A549 (cell line): ENCODE data around the gene PERCC1. TPM values are rescaled to one million over a fixed set of nuclear protein-coding genes. Genes with fewer than 3 reads are reported as not detected.

ENCODE experiments used
- ATAC-seq, 2 experiments: fragments of 200-7000 bp in 1 of 2; fragments of >200 bp in 1 of 2; cut with Nextera tagmentation in 1 of 2; cut with Tn5 transposase in 1 of 2; 3 replicates each; pipeline versions ENCODE4 v1.8.0 to v1.9.1; 2018 to 2020; ENCODE audit warnings: mild to moderate bottlenecking in 1 of 2, moderate library complexity in 1 of 2
- CTCF ChIA-PET: fragments of 300-600 bp; sonication (Branson Sonifier 250); formaldehyde crosslinking; extraction: SDS; loops from one replicate; lab custom pipeline; 2021; ENCODE audit warnings: antibody characterized with exemption, inconsistent platforms; lab: Yijun Ruan, JAX
- POLR2A ChIA-PET: fragments of 350-600 bp; formaldehyde crosslinking; extraction: SDS; loops from one replicate; lab custom pipeline; 2021; ENCODE audit warnings: antibody characterized with exemption, inconsistent platforms; lab: Yijun Ruan, JAX
- DNase-seq, 2 experiments: peaks; one replicate each; pipeline versions ENCODE4 v3.0.0 to v3.0.0-alpha.2; 2011 to 2016; ENCODE audit warnings: low read depth in 1 of 2, low spot score in 1 of 2
- FAIRE-seq: peaks from 2 replicates; lab custom pipeline; 2011; peaks lifted over from hg19 to GRCh38; lab: Jason Lieb, UNC
- H3K27ac ChIP-seq, 2 experiments: fragments of >200 bp; sonication (Bioruptor Twin); formaldehyde crosslinking; 3 replicates each; pipeline ENCODE4 v1.5.1; 2016 to 2017
- H3K4me1 ChIP-seq: fragments of >200 bp; sonication (Bioruptor Twin); formaldehyde crosslinking; 3 replicates; pipeline ENCODE4 v1.6.1; 2016
- H3K4me2 ChIP-seq: fragments of >200 bp; sonication (Bioruptor Twin); formaldehyde crosslinking; 3 replicates; pipeline ENCODE4 v1.6.1; 2016
- H3K4me3 ChIP-seq: fragments of >200 bp; sonication (Bioruptor Twin); formaldehyde crosslinking; 3 replicates; pipeline ENCODE4 v1.5.1; 2016
- H3K9me3 ChIP-seq: fragments of >200 bp; sonication (Bioruptor Twin); formaldehyde crosslinking; 3 replicates; pipeline ENCODE4 v1.6.1; 2016
- E2F6 ChIP-seq: IDR thresholded peaks from 2 replicates; pipeline ENCODE4 v1.6.1; 2012; ENCODE audit warnings: low read depth, borderline replicate concordance
- EHMT2 ChIP-seq: fragments of 200-600 bp; sonication (generic); IDR thresholded peaks from 2 replicates; pipeline ENCODE4 v1.6.1; 2016; ENCODE audit warnings: antibody characterized with exemption, low read depth, mild to moderate bottlenecking, moderate library complexity
- EP300 ChIP-seq, 2 experiments: fragments of >200 bp; sonication (Bioruptor Twin); formaldehyde crosslinking; IDR thresholded peaks; 2 replicates in 1 of 2; 3 replicates in 1 of 2; pipeline ENCODE4 v1.6.1; 2016 to 2017
- GATA3 ChIP-seq: IDR thresholded peaks from 2 replicates; pipeline ENCODE4 v1.6.1; 2012; ENCODE audit warnings: borderline replicate concordance
- HOXA7 ChIP-seq: fragments of 250-450 bp; sonication (Bioruptor Pico); IDR thresholded peaks from 2 replicates; pipeline ENCODE4 v1.5.0; 2020; ENCODE audit warnings: mild to moderate bottlenecking, moderate library complexity
- JUN ChIP-seq, 2 experiments: fragments of >200 bp; sonication (Bioruptor Twin); formaldehyde crosslinking; IDR thresholded peaks; 2 replicates in 1 of 2; 3 replicates in 1 of 2; pipeline ENCODE4 v1.6.1; 2016 to 2017
- NPAS2 ChIP-seq: fragments of 250-450 bp; sonication (Bioruptor Pico); IDR thresholded peaks from 2 replicates; pipeline ENCODE4 v1.8.0; 2022; ENCODE audit warnings: mild to moderate bottlenecking, moderate library complexity, borderline replicate concordance
- POLR2AphosphoS2 ChIP-seq: conservative IDR thresholded peaks from 2 replicates; pipeline ENCODE4 v1.6.1; 2012; ENCODE audit warnings: low read length, improper control_type of control experiment, inconsistent platforms
- RNF2 ChIP-seq: fragments of 200-600 bp; sonication (generic); IDR thresholded peaks from 2 replicates; pipeline ENCODE4 v1.6.1; 2016; ENCODE audit warnings: low read depth, mild to moderate bottlenecking, antibody characterized with exemption, moderate library complexity, borderline replicate concordance
- WGBS: methylation state at CpG from one replicate; pipeline ENCODE4 v1.1.6; 2017; ENCODE audit errors: missing lambda C conversion rate; 5-methylcytosine and 5-hydroxymethylcytosine counted together
- polyA plus RNA-seq, 4 experiments: library from polyadenylated mRNA; depleted of rRNA in 3 of 4; stranded (reverse); fragments of >200 nt; fragmentation: RNase III in 1 of 4; extraction: RNeasy Plus Mini Kit Qiagen cat#74134 plus additional on column Dnase treatment in 1 of 4; gene quantifications; 2 replicates in 3 of 4; 3 replicates in 1 of 4; pipeline ENCODE4 v1.2.3, GENCODE V29; 2011 to 2017
- TF ChIP-seq, protein P1 (sequence below): fragments of 250-450 bp; sonication (Bioruptor Pico); IDR thresholded peaks from 2 replicates; pipeline ENCODE4 v1.5.0; 2020; ENCODE audit warnings: low read depth, mild to moderate bottlenecking, moderate library complexity
- TF ChIP-seq, protein P2 (sequence below): fragments of 450-650 bp; IDR thresholded peaks from 2 replicates; pipeline ENCODE4 v1.6.1; 2014; ENCODE audit warnings: antibody characterized with exemption
- TF ChIP-seq, protein P3 (sequence below): fragments of 200-600 bp; sonication (generic); IDR thresholded peaks from 2 replicates; pipeline ENCODE4 v1.6.1; 2016; ENCODE audit warnings: antibody characterized with exemption, mild to moderate bottlenecking, moderate library complexity
- TF ChIP-seq, protein P4 (sequence below): fragments of 250-450 bp; sonication (Bioruptor Pico); IDR thresholded peaks from 2 replicates; pipeline ENCODE4 v1.5.0; 2021; ENCODE audit warnings: mild to moderate bottlenecking, moderate library complexity, borderline replicate concordance

PERCC1 gene
- polyA plus RNA-seq, 2 of the 4 experiments (the other 2 are of a cell fraction), result not detected

GRCh38 chr16:1444730-1445517 lies 14.0 kb downstream of the PERCC1 start (continued):
- TF ChIP-seq JUN (IDR thresholded peaks at IDR 0.05), result no peak
- TF ChIP-seq POLR2AphosphoS2, result no peak

GRCh38 chr16:1445518-1446203 lies 14.8 kb downstream of the PERCC1 start:
- Histone ChIP-seq H3K4me3 (no peak overlapping the region), H3K4me1 (no peaks in the 10 kb centered on the region), H3K27ac (no peak overlapping the region), H3K9me3 (no peaks in the 10 kb centered on the region), H3K4me2 (no peak overlapping the region)
- 87% methylated on average over 13 of the region's 25 CpGs for WGBS
- TF ChIP-seq E2F6 (no peak), EHMT2 (no peak)
- ATAC-seq (no peak), DNase-seq (no peak), FAIRE-seq (no peak)
- CTCF ChIA-PET, result interaction anchor here (1.1 to 1.2 kb wide), 2 partner anchors 11 to 16 kb away, joined by 3 to 4 read pairs; no protein-coding TSS in a partner anchor
- POLR2A ChIA-PET, result no interaction called here

DNA sequence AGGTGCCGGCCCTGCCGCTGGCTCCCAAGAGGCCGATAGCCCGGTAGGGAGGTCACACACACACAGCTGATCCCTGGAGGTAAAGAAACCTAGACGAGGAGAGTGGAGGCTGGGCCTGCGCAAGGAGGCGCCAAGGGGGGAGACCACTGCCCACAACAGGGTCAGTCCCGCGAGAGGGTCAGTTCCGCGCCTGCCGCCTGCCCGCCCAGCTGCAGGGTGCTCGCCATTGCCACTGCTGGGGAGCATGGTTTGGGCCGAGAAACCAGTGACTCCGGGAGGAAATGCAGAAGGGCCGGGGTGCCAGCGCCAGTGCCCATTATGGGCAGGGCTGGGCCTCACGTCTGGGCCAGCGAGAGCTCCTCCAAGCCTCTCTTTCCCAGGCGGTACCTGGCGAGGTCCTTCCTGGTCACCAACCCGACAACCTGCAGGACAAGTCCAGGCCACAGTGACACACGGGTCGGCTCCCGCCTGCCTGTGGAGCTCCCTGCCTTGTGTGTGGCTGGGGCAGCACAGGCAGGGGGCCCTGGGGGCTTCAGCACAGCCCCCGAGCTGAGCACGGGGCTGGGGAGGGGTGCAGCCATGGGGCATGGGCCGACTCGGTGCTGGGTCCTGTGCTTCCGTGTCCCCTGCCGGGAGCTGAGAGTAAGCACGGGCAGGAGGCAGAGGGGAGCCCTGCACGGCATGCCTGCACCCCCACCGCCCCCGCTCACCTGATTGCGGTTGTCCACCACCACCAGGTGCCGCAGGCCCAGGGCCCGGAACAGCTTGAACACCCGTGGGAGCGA lies 15.6 kb downstream of the PERCC1 start:
- Histone ChIP-seq H3K9me3 (no peaks in the 10 kb centered on the region), H3K27ac (no peak overlapping the region), H3K4me1 (no peaks in the 10 kb centered on the region), H3K4me3 (no peak overlapping the region), H3K4me2 (no peak overlapping the region)
- 94% methylated on average over 21 of the region's 41 CpGs for WGBS
- FAIRE-seq (no peak), ATAC-seq (no peak), DNase-seq (no peak)
- ChIA-PET CTCF (interaction anchor here (0.8 to 1.2 kb wide), 3 partner anchors 11 to 259 kb away, joined by 3 to 4 read pairs (median 3); partner anchors contain the start of gene MAPK8IP3), POLR2A (no interaction called here)
- TF ChIP-seq, protein P1, sequence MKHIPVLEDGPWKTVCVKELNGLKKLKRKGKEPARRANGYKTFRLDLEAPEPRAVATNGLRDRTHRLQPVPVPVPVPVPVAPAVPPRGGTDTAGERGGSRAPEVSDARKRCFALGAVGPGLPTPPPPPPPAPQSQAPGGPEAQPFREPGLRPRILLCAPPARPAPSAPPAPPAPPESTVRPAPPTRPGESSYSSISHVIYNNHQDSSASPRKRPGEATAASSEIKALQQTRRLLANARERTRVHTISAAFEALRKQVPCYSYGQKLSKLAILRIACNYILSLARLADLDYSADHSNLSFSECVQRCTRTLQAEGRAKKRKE (CRISPR knock-in tag), result no peak
- TF ChIP-seq HOXA7 (CRISPR knock-in tag) (no peak), NPAS2 (no peak), GATA3 (no peak), EP300 (IDR thresholded peaks at IDR 0.05) (no peak), RNF2 (no peak)
- TF ChIP-seq, protein P2, sequence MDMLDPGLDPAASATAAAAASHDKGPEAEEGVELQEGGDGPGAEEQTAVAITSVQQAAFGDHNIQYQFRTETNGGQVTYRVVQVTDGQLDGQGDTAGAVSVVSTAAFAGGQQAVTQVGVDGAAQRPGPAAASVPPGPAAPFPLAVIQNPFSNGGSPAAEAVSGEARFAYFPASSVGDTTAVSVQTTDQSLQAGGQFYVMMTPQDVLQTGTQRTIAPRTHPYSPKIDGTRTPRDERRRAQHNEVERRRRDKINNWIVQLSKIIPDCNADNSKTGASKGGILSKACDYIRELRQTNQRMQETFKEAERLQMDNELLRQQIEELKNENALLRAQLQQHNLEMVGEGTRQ, result no peak
- TF ChIP-seq, protein P3, sequence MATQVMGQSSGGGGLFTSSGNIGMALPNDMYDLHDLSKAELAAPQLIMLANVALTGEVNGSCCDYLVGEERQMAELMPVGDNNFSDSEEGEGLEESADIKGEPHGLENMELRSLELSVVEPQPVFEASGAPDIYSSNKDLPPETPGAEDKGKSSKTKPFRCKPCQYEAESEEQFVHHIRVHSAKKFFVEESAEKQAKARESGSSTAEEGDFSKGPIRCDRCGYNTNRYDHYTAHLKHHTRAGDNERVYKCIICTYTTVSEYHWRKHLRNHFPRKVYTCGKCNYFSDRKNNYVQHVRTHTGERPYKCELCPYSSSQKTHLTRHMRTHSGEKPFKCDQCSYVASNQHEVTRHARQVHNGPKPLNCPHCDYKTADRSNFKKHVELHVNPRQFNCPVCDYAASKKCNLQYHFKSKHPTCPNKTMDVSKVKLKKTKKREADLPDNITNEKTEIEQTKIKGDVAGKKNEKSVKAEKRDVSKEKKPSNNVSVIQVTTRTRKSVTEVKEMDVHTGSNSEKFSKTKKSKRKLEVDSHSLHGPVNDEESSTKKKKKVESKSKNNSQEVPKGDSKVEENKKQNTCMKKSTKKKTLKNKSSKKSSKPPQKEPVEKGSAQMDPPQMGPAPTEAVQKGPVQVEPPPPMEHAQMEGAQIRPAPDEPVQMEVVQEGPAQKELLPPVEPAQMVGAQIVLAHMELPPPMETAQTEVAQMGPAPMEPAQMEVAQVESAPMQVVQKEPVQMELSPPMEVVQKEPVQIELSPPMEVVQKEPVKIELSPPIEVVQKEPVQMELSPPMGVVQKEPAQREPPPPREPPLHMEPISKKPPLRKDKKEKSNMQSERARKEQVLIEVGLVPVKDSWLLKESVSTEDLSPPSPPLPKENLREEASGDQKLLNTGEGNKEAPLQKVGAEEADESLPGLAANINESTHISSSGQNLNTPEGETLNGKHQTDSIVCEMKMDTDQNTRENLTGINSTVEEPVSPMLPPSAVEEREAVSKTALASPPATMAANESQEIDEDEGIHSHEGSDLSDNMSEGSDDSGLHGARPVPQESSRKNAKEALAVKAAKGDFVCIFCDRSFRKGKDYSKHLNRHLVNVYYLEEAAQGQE, result no peak
- TF ChIP-seq, protein P4, sequence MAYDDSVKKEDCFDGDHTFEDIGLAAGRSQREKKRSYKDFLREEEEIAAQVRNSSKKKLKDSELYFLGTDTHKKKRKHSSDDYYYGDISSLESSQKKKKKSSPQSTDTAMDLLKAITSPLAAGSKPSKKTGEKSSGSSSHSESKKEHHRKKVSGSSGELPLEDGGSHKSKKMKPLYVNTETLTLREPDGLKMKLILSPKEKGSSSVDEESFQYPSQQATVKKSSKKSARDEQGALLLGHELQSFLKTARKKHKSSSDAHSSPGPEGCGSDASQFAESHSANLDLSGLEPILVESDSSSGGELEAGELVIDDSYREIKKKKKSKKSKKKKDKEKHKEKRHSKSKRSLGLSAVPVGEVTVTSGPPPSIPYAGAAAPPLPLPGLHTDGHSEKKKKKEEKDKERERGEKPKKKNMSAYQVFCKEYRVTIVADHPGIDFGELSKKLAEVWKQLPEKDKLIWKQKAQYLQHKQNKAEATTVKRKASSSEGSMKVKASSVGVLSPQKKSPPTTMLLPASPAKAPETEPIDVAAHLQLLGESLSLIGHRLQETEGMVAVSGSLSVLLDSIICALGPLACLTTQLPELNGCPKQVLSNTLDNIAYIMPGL (CRISPR knock-in tag), result no peak
